ENCODE data around the gene MYCN.
A peak's percentile ranks its signal among the peaks of the same experiment; 100 is the strongest.

Gene MYCN

DNA sequence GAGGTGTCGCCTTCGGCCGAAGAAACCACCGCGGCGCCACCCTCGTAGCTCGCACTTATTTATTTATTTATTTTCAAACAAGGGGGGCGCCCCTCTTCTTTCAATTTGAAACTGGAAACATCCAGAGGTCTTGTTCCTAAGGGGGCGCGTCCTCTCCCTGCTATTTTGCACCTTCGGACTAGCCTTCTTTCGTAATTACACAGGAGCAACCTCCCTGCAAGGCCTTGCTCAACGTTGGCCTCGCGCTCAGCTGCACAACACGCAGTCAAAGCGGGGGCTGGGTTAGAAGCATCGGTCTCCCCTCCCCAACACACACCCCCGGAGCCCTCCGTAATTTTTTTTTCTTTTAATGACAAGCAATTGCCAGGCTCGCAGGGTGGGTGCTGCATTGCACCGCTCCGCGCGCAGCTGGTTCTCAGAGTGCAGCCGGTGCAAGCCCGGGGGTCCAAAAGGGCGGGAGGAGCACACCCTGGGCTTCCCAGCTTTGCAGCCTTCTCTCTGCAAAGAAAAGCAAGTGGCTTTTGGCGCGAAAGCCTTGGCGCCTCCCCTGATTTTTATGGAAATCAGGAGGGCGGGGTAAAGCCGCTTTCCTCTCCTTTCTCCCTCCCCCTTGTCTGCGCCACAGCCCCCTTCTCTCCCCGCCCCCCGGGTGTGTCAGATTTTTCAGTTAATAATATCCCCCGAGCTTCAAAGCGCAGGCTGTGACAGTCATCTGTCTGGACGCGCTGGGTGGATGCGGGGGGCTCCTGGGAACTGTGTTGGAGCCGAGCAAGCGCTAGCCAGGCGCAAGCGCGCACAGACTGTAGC is at the start of gene MYCN:
TSS of gene MYCN (plus strand) at position 697 of the 807 bp plus-strand sequence. CDS start 1,515 bp downstream, outside the sequence.
- TF ChIP-seq SUZ12 (IDR thresholded peaks at IDR 0.05; ENCODE audit: extremely low read depth, insufficient read depth, insufficient read length) (no peak), YY1 (IDR thresholded peaks at IDR 0.05; ENCODE audit: insufficient read depth, insufficient read length) (no peak), ZNF274 (IDR thresholded peaks at IDR 0.05; ENCODE audit: low read depth, low read length) (no peak)
- Histone ChIP-seq H3K27me3 (ENCODE audit: insufficient read depth, insufficient read length) (no peaks in the 10 kb centered on the region), H3K9ac (ENCODE audit: insufficient read length, low read depth) (peak within 1 kb of the TSS; percentile 92), H3K9me3 (ENCODE audit: insufficient read depth, low read length) (no peaks in the 10 kb centered on the region), H3K4me3 (ENCODE audit: insufficient read length, low read depth) (peak within 1 kb of the TSS; percentile 90), H3K4me1 (ENCODE audit: insufficient read depth, insufficient read length) (no peaks in the 10 kb centered on the region), H3K36me3 (ENCODE audit: insufficient read depth, insufficient read length, low read length) (peaks cover 29% of the 10 kb centered on the region)
- peak; percentile 95 for DNase-seq (ENCODE audit: low read depth, low spot score)

DNA sequence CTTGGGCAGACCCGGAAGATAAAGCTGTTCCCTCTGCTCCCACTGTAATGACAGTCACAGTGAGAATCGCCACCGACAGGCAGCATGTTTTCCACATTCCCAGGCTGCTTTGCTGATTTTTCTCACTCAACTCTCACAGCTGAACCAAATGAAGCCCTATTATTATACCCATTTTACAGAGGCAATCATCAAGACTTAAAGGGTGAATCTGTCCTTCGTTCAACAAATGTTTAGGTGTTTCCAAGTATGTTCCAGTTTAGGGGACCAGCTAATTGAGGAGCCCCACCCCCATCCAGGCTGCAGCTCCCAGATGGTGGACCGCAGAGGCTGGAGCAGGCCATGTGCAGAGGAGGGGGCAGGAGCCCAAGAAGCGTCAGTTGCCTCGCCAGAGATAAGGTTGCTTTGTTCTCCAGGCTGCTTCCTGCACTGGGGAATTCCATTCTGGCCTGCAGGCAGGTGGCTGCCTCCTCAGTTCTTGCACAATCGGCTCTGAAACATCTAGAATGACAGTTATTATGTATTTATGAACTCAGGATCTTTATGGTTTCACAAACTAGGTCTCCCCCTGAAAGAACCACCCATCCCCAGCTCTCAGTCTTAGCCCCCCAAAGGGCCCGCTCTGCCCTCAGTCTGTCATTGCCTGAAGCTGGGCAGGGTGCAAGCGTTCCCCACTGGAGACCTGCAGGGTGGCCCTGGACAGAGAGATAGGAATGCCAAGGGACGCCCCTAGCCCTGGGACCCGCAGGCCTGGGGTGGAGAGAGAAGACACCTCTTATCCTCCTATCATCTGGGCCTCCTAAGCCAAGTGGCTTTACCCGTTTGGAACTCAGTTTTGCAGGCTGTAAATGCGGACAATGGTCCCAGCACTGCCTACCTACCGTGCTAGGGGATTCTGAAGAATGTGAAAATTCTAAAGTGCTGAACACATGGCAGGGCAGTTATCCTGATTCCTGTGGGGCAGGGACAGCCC is 49.1 kb upstream of the MYCN start:
- Histone ChIP-seq H3K9ac (ENCODE audit: insufficient read length, low read depth) (no peak overlapping the region), H3K4me3 (ENCODE audit: insufficient read length, low read depth) (no peak overlapping the region), H3K4me1 (ENCODE audit: insufficient read depth, insufficient read length) (peaks cover 12% of the 10 kb centered on the region), H3K36me3 (ENCODE audit: insufficient read depth, insufficient read length, low read length) (no peaks in the 10 kb centered on the region), H3K9me3 (ENCODE audit: insufficient read depth, low read length) (no peaks in the 10 kb centered on the region), H3K27me3 (ENCODE audit: insufficient read depth, insufficient read length) (no peaks in the 10 kb centered on the region)
- no peak for TF ChIP-seq ZNF274 (IDR thresholded peaks at IDR 0.05; ENCODE audit: low read depth, low read length)
- TF ChIP-seq YY1 (IDR thresholded peaks at IDR 0.05; ENCODE audit: insufficient read depth, insufficient read length) = no peak
- no peak for TF ChIP-seq SUZ12 (IDR thresholded peaks at IDR 0.05; ENCODE audit: extremely low read depth, insufficient read depth, insufficient read length)
- peak; percentile 28 for DNase-seq (ENCODE audit: low read depth, low spot score)

DNA sequence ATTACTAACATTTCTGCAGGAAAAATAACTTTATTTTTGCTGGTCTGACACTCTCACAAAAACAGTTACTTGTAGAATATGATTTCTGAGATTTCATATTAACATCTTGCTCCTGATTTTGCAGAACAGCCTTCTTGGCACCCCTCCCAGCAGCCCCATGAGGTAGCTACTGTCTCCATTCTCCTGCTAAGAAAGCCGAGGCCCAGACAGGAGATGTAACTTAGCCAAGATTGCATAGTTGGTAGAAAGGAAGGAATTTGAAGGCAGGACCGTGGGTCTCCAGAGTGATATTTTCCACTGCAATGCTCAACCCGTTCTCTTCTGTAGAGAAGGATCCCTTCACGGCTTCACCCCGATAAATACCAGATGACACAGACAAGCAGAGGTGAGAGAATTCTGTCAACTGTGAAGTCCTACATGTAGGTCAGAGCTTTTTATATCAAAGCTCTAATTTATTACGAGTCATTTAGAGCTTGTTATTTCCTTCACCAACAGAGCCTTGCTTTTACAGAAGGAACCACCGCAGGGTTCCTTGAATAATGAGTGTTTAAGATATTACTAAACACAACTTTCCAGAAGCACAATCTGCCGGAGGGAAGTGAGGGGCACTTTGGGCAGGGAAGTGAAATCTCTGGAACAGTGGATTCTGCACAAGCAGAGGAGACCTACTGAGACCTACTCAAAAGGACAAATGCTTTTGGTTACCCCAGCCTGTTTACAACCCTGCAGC is 48.0 kb upstream of the MYCN start:
- H3K36me3 ChIP-seq (ENCODE audit: insufficient read depth, insufficient read length, low read length) = no peaks in the 10 kb centered on the region
- no peaks in the 10 kb centered on the region for H3K27me3 ChIP-seq (ENCODE audit: insufficient read depth, insufficient read length)
- DNase-seq (ENCODE audit: low read depth, low spot score) = no peak
- no peak overlapping the region for H3K4me3 ChIP-seq (ENCODE audit: insufficient read length, low read depth)
- no peak for TF ChIP-seq SUZ12 (IDR thresholded peaks at IDR 0.05; ENCODE audit: extremely low read depth, insufficient read depth, insufficient read length)
- TF ChIP-seq ZNF274 (IDR thresholded peaks at IDR 0.05; ENCODE audit: low read depth, low read length) = no peak
- no peak for TF ChIP-seq YY1 (IDR thresholded peaks at IDR 0.05; ENCODE audit: insufficient read depth, insufficient read length)
- H3K4me1 ChIP-seq (ENCODE audit: insufficient read depth, insufficient read length) = peaks cover 12% of the 10 kb centered on the region
- 0 out of 2 replicates have a peak, but pooled peaks cover under 1% of the 10 kb centered on the region for H3K9me3 ChIP-seq (ENCODE audit: insufficient read depth, low read length)
- no peak overlapping the region for H3K9ac ChIP-seq (ENCODE audit: insufficient read length, low read depth)

DNA sequence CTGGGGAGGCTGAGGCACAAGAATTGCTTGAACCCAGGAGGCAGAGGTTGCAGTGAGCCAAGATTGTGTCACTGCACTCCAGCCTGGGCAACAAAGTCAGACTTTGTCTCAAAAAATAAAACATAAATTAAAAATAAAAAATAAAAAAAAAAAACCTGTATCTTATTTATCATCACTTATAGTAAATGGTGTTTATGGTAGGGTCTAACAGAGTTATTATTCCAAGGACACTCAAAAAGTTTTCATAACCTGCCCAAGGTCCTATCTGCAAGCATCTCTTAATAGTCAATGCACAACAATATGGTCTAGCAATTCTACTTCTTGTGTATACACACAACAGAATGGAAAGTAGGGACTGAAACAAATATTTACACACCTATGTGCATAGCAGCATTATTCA is 47.3 kb upstream of the MYCN start:
- no peak overlapping the region for H3K9ac ChIP-seq (ENCODE audit: insufficient read length, low read depth)
- no peak for DNase-seq (ENCODE audit: low read depth, low spot score)
- H3K4me3 ChIP-seq (ENCODE audit: insufficient read length, low read depth) = no peak overlapping the region
- H3K36me3 ChIP-seq (ENCODE audit: insufficient read depth, insufficient read length, low read length) = no peaks in the 10 kb centered on the region
- no peaks in the 10 kb centered on the region for H3K27me3 ChIP-seq (ENCODE audit: insufficient read depth, insufficient read length)
- TF ChIP-seq SUZ12 (IDR thresholded peaks at IDR 0.05; ENCODE audit: extremely low read depth, insufficient read depth, insufficient read length) (no peak), ZNF274 (IDR thresholded peaks at IDR 0.05; ENCODE audit: low read depth, low read length) (no peak), YY1 (IDR thresholded peaks at IDR 0.05; ENCODE audit: insufficient read depth, insufficient read length) (no peak)
- peaks cover 12% of the 10 kb centered on the region for H3K4me1 ChIP-seq (ENCODE audit: insufficient read depth, insufficient read length)
- H3K9me3 ChIP-seq (ENCODE audit: insufficient read depth, low read length) = peaks cover 9% of the 10 kb centered on the region; the same call in 1 of the 2 replicates

GRCh38 chr2:15893689-15894480 is 46.5 kb upstream of the MYCN start:
- Histone ChIP-seq H3K27me3 (ENCODE audit: insufficient read depth, insufficient read length) (no peaks in the 10 kb centered on the region), H3K9me3 (ENCODE audit: insufficient read depth, low read length) (peaks cover 12% of the 10 kb centered on the region; the same call in 1 of the 2 replicates), H3K36me3 (ENCODE audit: insufficient read depth, insufficient read length, low read length) (no peaks in the 10 kb centered on the region), H3K4me3 (ENCODE audit: insufficient read length, low read depth) (no peak overlapping the region), H3K4me1 (ENCODE audit: insufficient read depth, insufficient read length) (peaks cover 10% of the 10 kb centered on the region), H3K9ac (ENCODE audit: insufficient read length, low read depth) (no peak overlapping the region)
- DNase-seq (ENCODE audit: low read depth, low spot score) = no peak
- no peak for TF ChIP-seq YY1 (IDR thresholded peaks at IDR 0.05; ENCODE audit: insufficient read depth, insufficient read length)
- TF ChIP-seq ZNF274 (IDR thresholded peaks at IDR 0.05; ENCODE audit: low read depth, low read length) = no peak
- no peak for TF ChIP-seq SUZ12 (IDR thresholded peaks at IDR 0.05; ENCODE audit: extremely low read depth, insufficient read depth, insufficient read length)

All from NT2/D1 (cell line).